Heart right ventricle (tissue), 16 donors: ENCODE data around the gene NXT1. TPM values are rescaled to one million over a fixed set of nuclear protein-coding genes. Genes with fewer than 3 reads are reported as not detected.
A peak's percentile ranks its signal among the peaks of the same experiment; 100 is the strongest.

Source experiments
- ATAC-seq, 8 donors: fragments of 200-7000 bp; cut with Tn5 transposase; one replicate each; pipeline ENCODE4 v1.9.1; 2020; ENCODE audit warnings: mild to moderate bottlenecking in 8 of 8, moderate library complexity in 8 of 8, moderate number of reproducible peaks in 1 of 8
- DNase-seq, 2 donors: peaks; one replicate each; pipeline ENCODE4 v3.0.0-alpha.2; 2020
- H3K27ac ChIP-seq, 10 donors: fragments of 200-600 bp; sonication (generic) in 2 of 10; one replicate each; pipeline versions ENCODE4 v1.5.0 to v1.8.0; 2020 to 2022; ENCODE audit warnings: mild to moderate bottlenecking in 3 of 10
- H3K27me3 ChIP-seq, 7 donors: fragments of 200-600 bp; one replicate each; pipeline ENCODE4 v1.8.0; 2021 to 2022; ENCODE audit warnings: mild to moderate bottlenecking in 2 of 7
- H3K36me3 ChIP-seq, 9 donors: fragments of 200-600 bp; sonication (generic) in 1 of 9; one replicate each; pipeline versions ENCODE4 v1.5.0 to v1.8.0; 2020 to 2022; ENCODE audit warnings: mild to moderate bottlenecking in 2 of 9
- H3K4me1 ChIP-seq, 9 donors: fragments of 200-600 bp; sonication (generic) in 1 of 9; one replicate each; pipeline versions ENCODE4 v1.5.0 to v1.8.0; 2020 to 2022; ENCODE audit warnings: mild to moderate bottlenecking in 4 of 9
- H3K4me3 ChIP-seq, 10 donors: fragments of 200-600 bp; sonication (generic) in 2 of 10; one replicate each; pipeline versions ENCODE4 v1.5.0 to v1.8.0; 2020 to 2022; ENCODE audit warnings: mild to moderate bottlenecking in 7 of 10, moderate library complexity in 2 of 10
- H3K9me3 ChIP-seq, 11 donors: fragments of 200-600 bp in 10 of 11; sonication (generic) in 2 of 11; one replicate each; pipeline versions ENCODE4 v1.5.0 to v1.8.0; 2013 to 2022; ENCODE audit warnings: mild to moderate bottlenecking in 2 of 11, control low read depth in 1 of 11, moderate library complexity in 1 of 11
- CTCF ChIP-seq, 9 donors: fragments of 200-600 bp; sonication (generic) in 2 of 9; IDR thresholded peaks; one replicate each; pipeline versions ENCODE4 v1.5.0 to v1.8.0; 2021 to 2022; ENCODE audit warnings: antibody characterized with exemption in 9 of 9, mild to moderate bottlenecking in 5 of 9, moderate library complexity in 1 of 9
- WGBS, 2 donors: extraction: QIAGEN DNeasy Blood & Tissue Kit; methylation state at CpG; one replicate each; pipeline ENCODE4 v1.1.7; 2013; ENCODE audit warnings: inconsistent platforms in 1 of 2; 5-methylcytosine and 5-hydroxymethylcytosine counted together
- intact Hi-C, 10 donors: fragments of 100-400 bp; cut with DNase I; formaldehyde crosslinking; loops; one replicate each; pipeline versions ENCODE4 v1.11.1 to v1.14.2; 2022
- polyA plus RNA-seq, 2 donors: library from polyadenylated mRNA; stranded (reverse); fragments of 200-250 nt; gene quantifications; one replicate each; pipeline ENCODE4 v1.2.3, GENCODE V29; 2013
- total RNA-seq, 10 donors: library from RNA; stranded (reverse); fragmentation: NEBNext Ultra II Directional in 3 of 10; extraction: Animal tissue kit (Norgen Biotek cat#: 25700) in 3 of 10; gene quantifications; one replicate each; pipeline versions ENCODE4 v1.2.1 to v1.2.4, GENCODE V29; 2021 to 2023
- donor health status: Arrhythmogenic right ventricular cardiomyopathy.
- donor health status: ischemic (EF 13 %, LVEDD 7.1; RV severe dilation, severe dysfunction).
- donor health status: healthy with polysubstance abuse.
- donor health status: DM: no; HTN: yes; CAD: no.
- donor health status: DM: no; HTN: no; CAD: no.
- donor health status: ischemic (EF 25% LVEDD 6.9; RV normal size, moderate dysfunction).
- donor health status: ischemic (EF 25% LVEDD 5.7; RV mildly dilated, moderate dysfunction).
- donor health status: healthy.
- donor health status: DM: yes; HTN: yes; CAD: no.
- donor health status: Ischemic cardiomyopathy.
- donor health status: ischemic (EF 35%, LVEDD 5.7; RV mildly dilated, moderate dysfunction).
- donor health status: nonischemic (EF 11% LVEDD 7.7; RV severe dilation, severe dysfunction).
- donor health status: DM: yes; HTN: yes; CAD: no.
- donor health status: PGD.
- donor health status: ischemic (EF 29% LVEDD 5.4; RV normal size, mild dysfunction).
- donor health status: nonischemic (EF 23%, LVEDD 6.1; RV moderate dilation, normal function).

NXT1 gene
- total and polyA plus RNA-seq, 12 donors, result 4.5 to 21.3 (median 6.6) TPM

- Histone ChIP-seq H3K4me3 (no peak overlapping the region), H3K9me3 (peaks cover 0 to 7% (median 0%) of the 10 kb centered on the region in 11 donors), H3K27ac (no peak overlapping the region), H3K4me1 (peaks cover 0 to 7% (median 0%) of the 10 kb centered on the region in 9 donors), H3K36me3 (no peaks in the 10 kb centered on the region), H3K27me3 (no peaks in the 10 kb centered on the region)
- ATAC-seq, result no peak
- intact Hi-C loops, result loop anchor here in 1 of 10 donors (10.0 kb wide), 1 partner anchor 83 kb away; no protein-coding TSS in a partner anchor
- no peak for TF ChIP-seq CTCF (IDR thresholded peaks at IDR 0.05)
- no peak for DNase-seq
- WGBS, 2 donors, result 92 to 94% methylated on average over 15 of the region's 15 CpGs
These were observed 22.8 kb upstream of the NXT1 start for GRCh38 chr20:23327617-23328333.

- H3K4me3 ChIP-seq, result no peak overlapping the region
- TF ChIP-seq CTCF (IDR thresholded peaks at IDR 0.05), result no peak
- 83 to 88% methylated on average over 8 of the region's 8 CpGs for WGBS, 2 donors
- no peaks in the 10 kb centered on the region for H3K27me3 ChIP-seq
- peaks cover 0 to 13% (median 7%) of the 10 kb centered on the region in 9 donors for H3K4me1 ChIP-seq
- no peaks in the 10 kb centered on the region for H3K36me3 ChIP-seq
- H3K27ac ChIP-seq, result peak overlapping the region in 1 of 10 donors; percentile 36
- intact Hi-C loops, result loop anchor here in 6 of 10 donors (5.0 to 10.0 kb wide), 6 partner anchors 84 to 997 kb away; no protein-coding TSS in a partner anchor
- DNase-seq (no peak), ATAC-seq (peak in 1 of 8 donors; percentile 28)
- peaks cover 0 to 7% (median 0%) of the 10 kb centered on the region in 11 donors for H3K9me3 ChIP-seq
These were observed 18.9 kb upstream of the NXT1 start for GRCh38 chr20:23331450-23332350.

- intact Hi-C loops, result loop anchor here in 6 of 10 donors (5.0 to 10.0 kb wide), 6 partner anchors 85 to 998 kb away; no protein-coding TSS in a partner anchor
- ATAC-seq (no peak), DNase-seq (no peak)
- no peak for TF ChIP-seq CTCF (IDR thresholded peaks at IDR 0.05)
- peaks cover 0 to 13% (median 7%) of the 10 kb centered on the region in 9 donors for H3K4me1 ChIP-seq
- no peaks in the 10 kb centered on the region for H3K36me3 ChIP-seq
- peaks cover 0 to 7% (median 0%) of the 10 kb centered on the region in 11 donors for H3K9me3 ChIP-seq
- 55 to 63% methylated on average over 2 of the region's 2 CpGs for WGBS, 2 donors
- no peak overlapping the region for H3K4me3 ChIP-seq
- no peak overlapping the region for H3K27ac ChIP-seq
- H3K27me3 ChIP-seq, result no peaks in the 10 kb centered on the region
These were observed 18.1 kb upstream of the NXT1 start for GRCh38 chr20:23332467-23332866.

- Histone ChIP-seq H3K4me1 (peaks cover 0 to 13% (median 7%) of the 10 kb centered on the region in 9 donors), H3K36me3 (no peaks in the 10 kb centered on the region), H3K27ac (no peak overlapping the region), H3K4me3 (no peak overlapping the region), H3K27me3 (no peaks in the 10 kb centered on the region), H3K9me3 (peaks cover 0 to 7% (median 0%) of the 10 kb centered on the region in 11 donors)
- intact Hi-C loops, result loop anchor here in 6 of 10 donors (5.0 to 10.0 kb wide), 6 partner anchors 87 to 999 kb away; no protein-coding TSS in a partner anchor
- DNase-seq, result no peak
- TF ChIP-seq CTCF (IDR thresholded peaks at IDR 0.05), result no peak
- ATAC-seq, result peak in 3 of 8 donors; percentile 30 to 50 (median 47)
- WGBS, 2 donors, result 52% methylated on average over 3 of the region's 3 CpGs
These were observed 16.5 kb upstream of the NXT1 start for GRCh38 chr20:23334111-23334510.
